Endothelial cell (in vitro differentiated cells): ENCODE data around the gene SEC16B. TPM values are rescaled to one million over a fixed set of nuclear protein-coding genes. Genes with fewer than 3 reads are reported as not detected.

Source experiments
- DNase-seq: peaks from one replicate; pipeline ENCODE4 v3.0.0; 2021; ENCODE audit warnings: low spot score
- H3K27ac Mint-ChIP-seq: one replicate; pipeline ENCODE4 v1.8.0; 2021; ENCODE audit warnings: mixed read lengths, inconsistent platforms; ENCODE audit not compliant: unreplicated experiment
- H3K27me3 Mint-ChIP-seq: one replicate; pipeline ENCODE4 v1.8.0; 2021; ENCODE audit warnings: mild to moderate bottlenecking, moderate library complexity, mixed read lengths, inconsistent platforms; ENCODE audit not compliant: unreplicated experiment
- H3K36me3 Mint-ChIP-seq: one replicate; pipeline ENCODE4 v1.8.0; 2021; ENCODE audit warnings: mild to moderate bottlenecking, low read depth, mixed read lengths, inconsistent platforms; ENCODE audit not compliant: unreplicated experiment
- H3K4me1 Mint-ChIP-seq: one replicate; pipeline ENCODE4 v1.8.0; 2021; ENCODE audit warnings: mild to moderate bottlenecking, mixed read lengths, inconsistent platforms; ENCODE audit not compliant: unreplicated experiment
- H3K4me3 Mint-ChIP-seq: one replicate; pipeline ENCODE4 v1.8.0; 2021; ENCODE audit warnings: mild to moderate bottlenecking, mixed read lengths, inconsistent platforms; ENCODE audit not compliant: unreplicated experiment
- H3K9me3 Mint-ChIP-seq: one replicate; pipeline ENCODE4 v1.8.0; 2021; ENCODE audit warnings: mixed read lengths, inconsistent platforms; ENCODE audit not compliant: unreplicated experiment
- CTCF ChIP-seq: fragments of 200-600 bp; sonication (generic); IDR thresholded peaks from one replicate; pipeline ENCODE4 v1.5.0; 2021; ENCODE audit warnings: antibody characterized with exemption; ENCODE audit not compliant: unreplicated experiment
- total RNA-seq: library from RNA; stranded (reverse); fragmentation: NEBNext Ultra II Directional; extraction: Animal tissue kit (Norgen Biotek cat#: 25700); gene quantifications from one replicate; pipeline ENCODE4 v1.2.1, GENCODE V29; 2021; ENCODE audit not compliant: unreplicated experiment

Gene SEC16B
- total RNA-seq, 1 donor from 2014 or later, result 0.49 TPM

- TF ChIP-seq CTCF, result no peak
- H3K27me3 Mint-ChIP-seq, result peaks cover 5% of the 10 kb centered on the region
- H3K9me3 Mint-ChIP-seq, result no peaks in the 10 kb centered on the region
- H3K27ac Mint-ChIP-seq, result no peak overlapping the region
- no peak overlapping the region for H3K4me3 Mint-ChIP-seq
- DNase-seq, result no peak
- H3K4me1 Mint-ChIP-seq, result no peaks in the 10 kb centered on the region
- no peaks in the 10 kb centered on the region for H3K36me3 Mint-ChIP-seq
Measured at GRCh38 chr1:177914603-177915002, 55.3 kb downstream of the SEC16B start.

DNA sequence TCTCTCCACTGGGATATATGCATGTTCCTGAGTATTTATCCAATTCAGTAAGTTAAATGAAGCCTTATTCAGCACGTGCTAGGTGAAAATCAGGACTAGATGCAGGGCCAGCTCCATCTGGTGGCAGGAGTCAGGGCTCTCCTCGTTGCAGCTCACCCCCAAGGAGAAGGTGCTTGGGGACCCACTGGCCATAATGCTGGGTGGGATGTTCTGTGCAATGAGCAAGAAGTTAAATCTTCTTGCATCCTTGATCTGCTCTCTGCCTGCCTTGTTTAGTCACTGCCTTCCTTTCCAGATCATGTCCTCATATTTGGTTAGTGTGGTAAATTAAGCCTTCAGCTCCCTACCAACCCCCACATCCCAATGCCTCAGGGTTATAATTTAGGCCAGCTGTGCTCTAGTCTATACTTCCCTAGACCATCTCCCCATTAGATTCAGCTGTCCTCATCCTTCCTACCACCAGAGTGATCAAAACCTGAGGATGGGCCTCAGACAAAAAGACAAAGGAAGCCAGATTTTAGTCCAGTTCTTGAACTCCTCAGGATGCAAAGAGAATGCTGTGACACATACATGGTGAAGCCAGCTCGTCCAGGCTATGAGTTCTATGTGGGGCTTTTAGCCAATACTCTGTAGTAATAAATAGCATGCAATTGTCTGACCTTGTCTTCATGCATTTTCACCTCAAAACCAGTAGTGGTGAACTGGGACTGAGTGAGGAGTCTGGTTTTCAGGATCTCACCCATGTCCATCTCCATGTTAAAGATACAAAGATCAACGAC lies 55.9 kb downstream of the SEC16B start:
- no peaks in the 10 kb centered on the region for H3K36me3 Mint-ChIP-seq
- DNase-seq, result peak; percentile 44
- H3K27me3 Mint-ChIP-seq, result peaks cover 5% of the 10 kb centered on the region
- H3K27ac Mint-ChIP-seq, result no peak overlapping the region
- H3K4me1 Mint-ChIP-seq, result no peaks in the 10 kb centered on the region
- no peaks in the 10 kb centered on the region for H3K9me3 Mint-ChIP-seq
- H3K4me3 Mint-ChIP-seq, result no peak overlapping the region
- no peak for TF ChIP-seq CTCF

DNA sequence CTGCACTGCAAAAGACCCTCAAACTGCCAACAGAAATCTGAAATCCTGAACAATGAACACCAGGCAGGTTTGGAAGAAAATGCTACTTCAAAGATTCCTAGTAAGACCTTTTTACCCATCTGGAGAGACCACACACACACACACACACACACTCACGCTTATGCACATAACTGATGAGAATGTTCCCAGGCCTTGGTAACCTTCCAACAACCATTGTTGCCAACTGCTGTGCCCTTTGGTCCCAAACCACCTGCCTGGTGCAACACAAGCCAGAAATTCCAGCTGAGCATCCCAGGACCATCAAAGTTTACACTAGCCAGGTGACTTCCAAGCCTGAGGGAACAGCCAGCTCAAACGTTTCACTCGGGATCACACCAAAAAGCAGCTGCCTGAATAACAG lies 56.9 kb downstream of the SEC16B start:
- Mint-ChIP-seq H3K4me1 (no peaks in the 10 kb centered on the region), H3K4me3 (no peak overlapping the region)

DNA sequence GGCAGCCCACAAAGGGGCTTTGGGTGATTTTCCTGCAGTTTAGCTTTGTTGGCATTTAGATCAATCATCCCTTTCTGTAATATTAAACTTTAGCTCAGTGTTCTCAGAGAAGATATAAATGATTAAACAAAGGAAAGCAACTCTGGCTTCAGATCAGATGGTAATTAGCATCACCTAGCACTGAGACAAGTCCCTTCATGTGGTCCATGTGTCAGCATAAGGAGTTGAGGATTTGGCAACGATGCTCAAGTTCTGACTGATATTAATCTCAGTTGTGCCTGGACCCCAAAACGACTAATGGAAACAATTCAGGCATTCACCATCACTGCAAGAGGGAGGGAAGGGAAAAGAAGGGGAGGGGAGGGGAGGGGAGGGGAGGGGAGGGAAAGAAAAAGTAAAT lies 60.4 kb downstream of the SEC16B start:
- Mint-ChIP-seq H3K36me3 (no peaks in the 10 kb centered on the region), H3K27ac (no peak overlapping the region), H3K4me3 (no peak overlapping the region), H3K4me1 (no peaks in the 10 kb centered on the region), H3K9me3 (no peaks in the 10 kb centered on the region), H3K27me3 (peaks cover 9% of the 10 kb centered on the region)
- no peak for TF ChIP-seq CTCF
- no peak for DNase-seq

More for the DNA sequence above, 56.9 kb downstream of the SEC16B start:
- Mint-ChIP-seq H3K9me3 (no peaks in the 10 kb centered on the region), H3K36me3 (no peaks in the 10 kb centered on the region), H3K27ac (no peak overlapping the region), H3K27me3 (peaks cover 5% of the 10 kb centered on the region)
- DNase-seq, result no peak
- TF ChIP-seq CTCF, result no peak

GRCh38 chr1:177907000-177907399 lies 62.9 kb downstream of the SEC16B start:
- H3K4me1 Mint-ChIP-seq, result no peaks in the 10 kb centered on the region
- H3K9me3 Mint-ChIP-seq, result no peaks in the 10 kb centered on the region
- TF ChIP-seq CTCF, result no peak
- no peak overlapping the region for H3K27ac Mint-ChIP-seq
- no peak for DNase-seq
- H3K4me3 Mint-ChIP-seq, result no peak overlapping the region
- H3K27me3 Mint-ChIP-seq, result peaks cover 9% of the 10 kb centered on the region
- H3K36me3 Mint-ChIP-seq, result no peaks in the 10 kb centered on the region
